H54 (cell line): Measurements from ENCODE around the gene RASGRF1.
A peak's percentile ranks its signal among the peaks of the same experiment; 100 is the strongest.

Experiments
- DNase-seq: peaks from one replicate; pipeline ENCODE4 v3.0.0; 2011; ENCODE audit warnings: low spot score, mixed read lengths; ENCODE audit not compliant: insufficient read length
- FAIRE-seq: peaks from 3 replicates; lab custom pipeline; 2011; peaks lifted over from hg19 to GRCh38; lab: Jason Lieb, UNC
- POLR2A ChIP-seq: IDR thresholded peaks from 2 replicates; pipeline ENCODE4 v1.6.1; 2011; ENCODE audit warnings: low read depth, mild to moderate bottlenecking, low read length

The RASGRF1 gene

DNA sequence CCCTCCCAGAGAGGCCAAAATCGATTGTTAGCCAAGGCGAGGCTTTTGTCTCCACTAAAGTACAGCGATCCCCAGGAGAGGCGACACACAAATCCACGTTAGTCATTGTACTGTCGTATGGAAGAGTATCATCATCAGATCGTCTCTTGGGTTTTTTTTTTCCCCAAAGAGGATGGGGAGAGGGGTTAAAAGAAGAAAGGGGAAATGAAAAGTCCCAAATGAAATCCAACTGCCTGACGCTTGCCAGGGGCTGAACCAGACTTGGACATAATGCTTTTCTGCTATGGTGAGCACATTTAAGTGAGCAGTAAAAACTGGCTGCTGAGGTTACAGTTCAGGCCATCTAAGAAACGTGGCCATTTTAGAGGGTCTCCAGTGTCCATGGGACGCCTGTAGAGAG is 107.8 kb downstream of the RASGRF1 start:
- DNase-seq (no peak), FAIRE-seq (no peak)
- TF ChIP-seq POLR2A: no peak

DNA sequence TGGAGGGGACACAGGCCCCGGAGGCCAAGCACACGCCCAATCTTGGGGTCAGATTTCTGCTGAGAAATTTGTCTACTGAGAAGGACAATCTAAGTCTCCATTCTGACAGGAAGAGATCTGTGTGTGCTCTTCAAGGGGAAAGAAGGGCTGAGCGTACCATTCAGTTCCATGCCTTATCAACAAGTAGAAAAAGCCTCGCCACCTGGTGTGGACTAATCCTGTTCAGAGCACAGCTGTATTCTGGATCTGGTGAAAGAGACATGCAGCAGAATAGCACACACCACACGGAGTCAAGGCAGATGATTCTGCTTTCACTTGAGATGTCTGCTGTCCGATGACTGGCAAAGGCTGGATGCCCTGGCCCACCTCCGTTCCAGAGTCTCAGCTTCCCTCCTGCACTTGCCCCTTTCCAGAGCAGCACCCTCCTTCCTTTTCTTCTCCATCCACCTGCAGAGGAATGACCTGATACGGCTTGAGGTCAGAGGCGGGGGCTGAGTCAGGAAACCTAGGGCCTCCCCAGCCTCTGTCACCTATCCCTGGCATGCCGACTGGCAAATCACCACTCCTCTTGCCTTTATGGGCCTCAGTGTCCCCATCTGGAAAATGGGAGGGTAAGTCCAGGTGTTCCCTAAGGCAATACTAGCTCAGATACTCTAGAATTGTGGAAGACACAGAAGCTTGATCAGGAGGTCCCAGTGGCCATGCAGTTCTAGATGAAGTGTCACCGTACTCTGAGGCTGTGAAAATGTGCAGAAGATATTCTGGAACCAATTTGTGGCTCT is 108.9 kb downstream of the RASGRF1 start:
- no peak for TF ChIP-seq POLR2A
- DNase-seq: no peak
- FAIRE-seq: no peak

DNA sequence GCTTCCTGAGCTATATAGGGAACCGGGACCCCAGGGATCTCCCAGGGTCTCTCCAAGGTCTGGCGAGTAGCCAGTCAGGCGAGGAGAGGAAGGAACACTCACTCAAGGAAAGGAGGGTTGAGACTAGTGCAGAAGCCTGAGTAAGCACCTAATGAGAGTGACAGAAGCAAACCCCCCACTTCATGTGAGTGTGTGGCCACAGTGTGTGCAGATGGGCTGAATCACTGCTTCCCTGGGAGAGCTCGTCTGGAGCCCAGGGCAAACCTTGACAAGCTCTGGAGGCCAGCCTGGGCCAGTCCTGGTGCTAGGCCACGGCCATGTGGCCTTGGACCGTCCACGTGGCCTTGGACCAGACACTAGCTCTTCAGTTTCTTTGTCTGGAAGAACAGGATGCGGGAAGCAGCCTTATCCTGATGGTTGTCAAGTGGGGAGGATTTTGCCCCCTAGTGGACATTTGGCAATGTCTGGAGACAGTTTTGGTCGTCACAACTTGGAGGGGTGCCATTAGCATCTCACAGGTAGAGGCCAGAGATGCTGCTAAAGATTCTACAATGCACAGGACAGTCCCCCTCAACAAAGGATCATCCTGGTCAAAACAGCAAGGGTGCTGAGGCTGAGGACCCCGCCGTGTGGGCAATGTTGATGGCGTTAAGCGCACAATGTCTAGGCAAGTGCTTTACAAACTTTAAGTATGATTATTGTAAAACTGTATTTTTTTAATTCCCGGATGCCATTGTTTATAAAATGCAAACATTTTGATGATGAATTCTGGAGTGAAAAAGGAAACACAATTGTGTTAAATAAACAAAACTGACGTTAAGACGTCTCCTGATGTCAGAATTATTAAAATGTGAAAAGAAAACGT is 110.9 kb downstream of the RASGRF1 start:
- no peak for FAIRE-seq
- TF ChIP-seq POLR2A: no peak

DNA sequence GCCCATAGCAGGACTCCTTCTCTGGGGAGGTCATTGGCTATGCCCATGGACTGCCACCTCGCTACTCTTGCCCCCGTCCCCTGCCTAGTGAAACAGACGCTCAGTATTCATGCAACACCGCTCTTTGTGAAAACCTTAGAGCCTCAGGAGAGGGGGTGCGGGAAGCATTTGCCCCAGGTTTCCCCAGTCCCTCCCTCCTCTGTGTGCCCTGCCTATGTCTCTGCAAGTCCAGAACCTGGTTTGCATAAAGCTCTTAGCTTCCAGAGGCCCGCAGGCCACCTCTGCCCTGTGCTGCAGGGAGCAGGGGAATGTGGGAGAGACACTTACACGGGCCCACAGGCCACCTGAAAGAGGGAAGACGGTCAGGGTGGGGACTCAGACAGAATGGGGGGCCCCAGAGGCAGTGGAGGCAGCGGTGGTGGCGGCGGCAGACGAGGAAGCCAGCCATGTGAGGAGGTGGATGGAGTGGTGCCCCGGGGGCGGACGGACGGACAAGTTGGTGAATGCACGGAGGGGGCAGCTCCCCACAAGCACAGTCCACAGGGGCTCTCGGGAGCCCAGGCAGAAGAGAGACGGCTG is 111.9 kb downstream of the RASGRF1 start:
- DNase-seq (no peak), FAIRE-seq (no peak)
- TF ChIP-seq POLR2A: no peak

More for the DNA sequence above, 110.9 kb downstream of the RASGRF1 start:
- DNase-seq: peak; percentile 50

DNA sequence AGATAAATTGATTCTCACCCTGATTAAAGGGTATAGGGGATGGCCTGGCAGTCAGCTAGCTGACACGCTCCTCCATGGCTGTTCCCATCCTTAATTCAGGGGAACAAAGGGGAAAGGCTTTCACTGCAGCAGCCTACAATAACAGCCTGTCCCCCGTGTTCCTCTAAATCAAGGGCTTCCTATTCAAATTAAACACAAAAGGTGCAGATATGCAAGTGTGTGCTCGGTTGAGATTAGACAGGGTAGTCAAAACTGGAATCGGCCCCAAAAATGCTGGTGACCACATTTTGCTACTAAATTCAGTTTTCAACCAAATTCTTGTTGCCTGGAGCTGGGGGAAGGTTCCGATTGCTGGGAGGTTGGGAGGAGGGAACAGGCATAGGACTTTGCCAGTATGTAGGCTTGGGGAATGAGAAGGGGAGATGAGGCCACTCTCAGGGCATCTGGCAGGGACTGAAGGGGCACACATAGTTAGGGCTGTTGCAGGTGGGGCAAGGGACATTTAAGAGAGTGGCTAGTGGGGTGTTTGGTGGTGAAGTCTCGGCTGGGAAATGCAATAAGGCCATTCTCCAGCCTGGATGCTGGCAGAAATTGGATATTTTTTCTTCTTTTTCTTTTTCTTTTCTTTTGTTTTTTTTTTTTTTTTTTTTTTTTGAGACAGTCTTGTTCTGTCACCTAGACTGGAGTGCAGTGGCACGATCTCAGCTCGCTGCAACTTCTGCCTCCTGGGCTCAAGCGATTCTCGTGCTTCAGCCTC is 112.8 kb downstream of the RASGRF1 start:
- TF ChIP-seq POLR2A: no peak
- FAIRE-seq: no peak
- DNase-seq: no peak

DNA sequence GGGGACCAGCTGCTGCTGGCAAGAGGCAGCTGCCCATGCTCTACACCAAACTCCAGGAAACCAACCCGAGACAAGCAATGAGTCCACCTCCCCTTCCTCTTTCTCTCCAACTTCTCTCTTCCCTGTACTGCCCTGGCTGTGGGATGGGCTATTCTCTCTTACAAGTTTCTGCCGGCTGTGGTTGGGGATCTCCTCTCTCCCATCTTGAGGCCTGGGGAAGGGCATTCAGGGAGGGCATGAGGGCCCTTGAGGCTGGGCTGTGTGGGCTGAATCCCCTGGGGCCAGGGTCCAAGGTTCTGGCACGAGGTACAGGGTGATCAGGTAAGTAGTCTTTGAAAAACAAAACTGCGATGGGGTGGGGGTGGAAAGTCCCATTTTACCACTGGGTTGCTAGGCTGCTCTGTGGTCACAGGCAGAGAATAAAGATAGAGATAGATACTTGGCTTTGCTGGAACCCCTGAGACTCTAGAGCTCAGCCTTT is 113.4 kb downstream of the RASGRF1 start:
- DNase-seq (no peak), FAIRE-seq (no peak)
- no peak for TF ChIP-seq POLR2A

DNA sequence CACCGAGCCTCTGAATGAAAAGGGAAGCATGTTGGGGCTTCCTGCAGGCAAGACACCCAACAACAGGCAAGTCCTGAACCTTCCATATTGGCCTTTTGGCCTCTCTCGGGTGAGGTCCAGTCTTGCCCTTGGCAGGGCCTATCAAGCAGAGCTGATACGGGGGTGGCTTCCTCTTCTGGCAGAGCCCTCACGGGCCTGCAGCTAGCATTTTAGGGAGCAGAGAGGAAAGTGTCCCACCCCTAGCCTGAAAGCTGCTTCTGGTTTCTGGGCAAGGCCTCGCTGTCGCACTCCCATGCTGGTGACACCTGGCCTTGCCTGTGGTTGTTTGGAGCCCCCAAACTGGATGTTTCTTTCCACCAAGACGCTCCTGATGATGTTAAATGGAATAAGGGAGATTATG is 113.9 kb downstream of the RASGRF1 start:
- no peak for FAIRE-seq
- no peak for TF ChIP-seq POLR2A

DNA sequence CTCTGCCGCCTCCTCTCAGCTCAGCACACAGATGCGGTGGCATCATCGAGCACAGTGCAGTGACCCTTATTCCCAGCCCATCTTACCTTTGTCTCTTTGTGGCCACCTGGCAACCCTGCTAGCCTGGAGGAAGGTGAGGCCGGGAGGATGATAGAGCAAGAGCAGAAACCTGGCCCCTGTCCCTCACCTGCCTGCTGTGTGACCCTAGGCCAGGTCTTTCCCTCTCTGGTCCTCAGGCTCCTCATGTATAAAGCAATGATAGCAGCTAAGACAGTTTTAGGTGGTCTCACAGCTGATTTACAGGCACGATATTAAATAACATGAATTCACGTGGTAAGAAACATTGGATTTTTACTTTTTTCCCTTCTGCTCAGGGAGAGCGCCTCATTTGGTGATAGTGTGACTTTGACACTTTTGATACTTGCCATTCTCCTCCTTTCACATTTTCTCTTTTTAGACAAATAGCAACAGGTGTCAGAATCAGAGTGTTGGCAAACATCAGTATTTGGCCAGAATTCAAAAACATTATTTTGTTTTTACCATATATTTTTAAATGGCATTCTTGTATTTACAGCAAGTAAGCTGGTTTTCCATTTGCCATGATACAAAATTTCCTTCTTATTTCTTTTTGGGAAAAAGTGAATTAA is 116.2 kb downstream of the RASGRF1 start:
- FAIRE-seq (no peak), DNase-seq (no peak)
- TF ChIP-seq POLR2A: no peak

More for the DNA sequence above, 113.9 kb downstream of the RASGRF1 start:
- DNase-seq: no peak

DNA sequence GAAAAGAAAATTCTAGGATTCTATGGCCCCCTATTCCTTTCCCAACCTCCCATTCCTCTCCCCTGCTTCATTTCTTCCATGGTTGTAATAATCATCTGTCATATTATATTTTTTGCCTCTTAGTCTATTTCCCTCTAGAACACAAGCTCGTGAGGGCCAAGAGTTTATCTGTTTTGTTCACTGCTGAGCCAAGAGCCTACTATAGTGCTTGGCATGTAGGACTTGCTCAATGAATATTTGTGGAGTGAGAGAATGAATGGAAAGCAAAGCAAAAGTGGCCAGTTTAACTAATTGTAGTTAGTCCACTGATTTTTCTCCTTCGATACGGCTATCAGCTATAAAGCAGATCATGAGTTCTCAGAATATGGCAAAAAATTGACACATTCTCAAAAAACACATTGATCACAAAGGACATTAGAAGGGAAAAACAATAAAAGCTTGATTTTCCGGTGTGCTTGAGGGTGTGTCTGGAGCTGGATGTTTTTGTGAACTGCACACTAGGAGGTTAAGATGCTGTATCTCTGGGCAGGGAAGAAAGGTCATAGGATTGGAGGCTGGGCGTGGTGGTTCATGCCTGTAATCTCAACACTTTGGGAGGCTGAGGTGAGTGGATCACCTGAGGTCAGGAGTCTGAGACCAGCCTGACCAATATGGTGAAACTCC is 120.8 kb downstream of the RASGRF1 start:
- FAIRE-seq (no peak), DNase-seq (no peak)
- TF ChIP-seq POLR2A: no peak

DNA sequence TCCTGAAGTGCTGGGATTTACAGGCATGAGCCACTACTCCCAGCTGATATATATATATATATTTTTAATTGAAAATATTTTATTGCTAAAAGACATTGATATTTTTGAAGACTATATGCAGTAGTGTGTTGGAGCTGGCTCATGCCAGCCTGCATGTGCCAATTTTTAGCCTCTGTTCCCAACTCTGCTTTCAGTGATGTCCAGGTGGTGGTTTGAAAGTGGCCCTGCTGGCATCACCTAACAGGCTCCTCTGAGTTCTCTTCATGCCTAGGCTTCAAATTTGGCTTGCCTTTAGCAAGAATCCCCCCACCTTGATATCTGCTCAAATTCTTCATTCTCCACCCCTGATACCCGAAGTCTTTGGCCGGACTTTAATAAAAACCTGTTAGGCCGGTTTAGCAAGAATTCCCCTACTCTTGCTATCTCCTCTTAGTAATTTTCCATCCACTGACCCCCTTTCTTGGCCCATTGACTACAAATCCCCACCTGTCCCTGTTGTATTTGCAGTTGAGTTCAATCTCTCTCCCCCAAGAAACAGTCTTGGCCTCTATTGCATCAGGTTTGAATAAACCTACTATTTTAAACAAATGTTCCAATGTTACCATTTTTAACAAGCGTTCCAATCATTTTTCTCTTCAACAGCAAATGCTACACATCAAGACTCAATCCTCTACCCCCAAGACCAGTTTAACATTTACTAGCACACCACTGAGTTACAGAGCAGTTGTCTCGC is 121.9 kb downstream of the RASGRF1 start:
- DNase-seq (no peak), FAIRE-seq (no peak)
- no peak for TF ChIP-seq POLR2A

DNA sequence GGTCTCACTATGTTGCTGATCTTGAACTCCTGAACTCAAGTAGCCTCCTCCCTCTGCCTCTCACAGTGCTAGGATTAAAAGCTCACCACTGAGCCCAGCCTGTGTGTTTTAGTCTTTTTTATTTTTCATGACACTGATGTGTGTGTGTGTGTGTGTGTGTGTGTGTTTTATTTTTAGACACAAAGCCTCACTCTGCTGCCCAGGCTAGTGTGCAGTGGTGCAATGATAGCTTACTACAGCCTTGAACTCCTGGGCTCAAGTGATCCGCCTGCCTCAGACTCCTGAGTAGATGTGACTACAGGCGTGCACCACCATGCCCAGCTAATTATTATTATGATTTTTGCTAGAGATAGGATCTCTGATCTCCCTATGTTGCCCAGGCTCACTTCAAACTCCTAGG is 122.5 kb downstream of the RASGRF1 start:
- FAIRE-seq (no peak), DNase-seq (no peak)
- TF ChIP-seq POLR2A: no peak

DNA sequence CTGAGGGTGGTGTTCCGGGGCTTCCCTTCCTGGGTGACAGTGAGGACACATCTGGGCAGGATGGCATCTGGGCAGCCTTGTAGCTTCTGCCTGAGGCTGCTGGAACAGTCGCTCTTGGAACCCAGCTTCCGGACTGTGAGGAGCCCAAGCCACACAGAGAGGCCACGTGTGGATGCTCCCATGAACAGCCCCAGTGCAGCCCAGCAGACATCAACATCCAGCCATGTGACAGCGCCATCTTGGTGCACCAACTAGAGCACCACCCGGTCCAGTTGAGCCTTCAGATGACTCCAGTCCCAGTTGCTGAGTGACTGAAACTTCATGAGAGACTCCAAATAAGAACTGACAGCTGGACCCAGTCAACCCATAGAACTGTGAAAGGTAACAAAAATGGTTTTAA is 130.3 kb downstream of the RASGRF1 start:
- TF ChIP-seq POLR2A: no peak
- no peak for DNase-seq
- no peak for FAIRE-seq

DNA sequence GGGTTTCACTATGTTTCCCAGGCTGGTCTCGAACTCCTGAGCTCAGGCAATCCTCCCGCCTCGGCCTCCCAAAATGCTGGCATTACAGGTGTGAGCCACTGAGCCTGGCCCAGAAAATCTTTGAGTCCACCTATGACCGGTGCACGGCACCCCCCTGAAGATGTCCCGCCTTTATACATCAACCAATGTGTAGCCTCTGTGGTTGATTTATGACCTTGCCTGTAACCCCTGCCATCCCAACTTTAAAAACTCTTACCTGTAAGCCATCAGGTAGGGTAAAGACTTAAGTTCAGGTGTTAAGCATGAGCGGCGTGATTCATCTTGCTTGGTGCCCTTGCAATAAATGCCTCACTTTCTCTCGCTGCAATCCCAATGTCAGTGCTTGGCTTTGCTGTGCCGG is 131.2 kb downstream of the RASGRF1 start:
- FAIRE-seq (no peak), DNase-seq (no peak)
- no peak for TF ChIP-seq POLR2A
